ENCODE measurements around the gene FKBP14.

The FKBP14 gene

DNA sequence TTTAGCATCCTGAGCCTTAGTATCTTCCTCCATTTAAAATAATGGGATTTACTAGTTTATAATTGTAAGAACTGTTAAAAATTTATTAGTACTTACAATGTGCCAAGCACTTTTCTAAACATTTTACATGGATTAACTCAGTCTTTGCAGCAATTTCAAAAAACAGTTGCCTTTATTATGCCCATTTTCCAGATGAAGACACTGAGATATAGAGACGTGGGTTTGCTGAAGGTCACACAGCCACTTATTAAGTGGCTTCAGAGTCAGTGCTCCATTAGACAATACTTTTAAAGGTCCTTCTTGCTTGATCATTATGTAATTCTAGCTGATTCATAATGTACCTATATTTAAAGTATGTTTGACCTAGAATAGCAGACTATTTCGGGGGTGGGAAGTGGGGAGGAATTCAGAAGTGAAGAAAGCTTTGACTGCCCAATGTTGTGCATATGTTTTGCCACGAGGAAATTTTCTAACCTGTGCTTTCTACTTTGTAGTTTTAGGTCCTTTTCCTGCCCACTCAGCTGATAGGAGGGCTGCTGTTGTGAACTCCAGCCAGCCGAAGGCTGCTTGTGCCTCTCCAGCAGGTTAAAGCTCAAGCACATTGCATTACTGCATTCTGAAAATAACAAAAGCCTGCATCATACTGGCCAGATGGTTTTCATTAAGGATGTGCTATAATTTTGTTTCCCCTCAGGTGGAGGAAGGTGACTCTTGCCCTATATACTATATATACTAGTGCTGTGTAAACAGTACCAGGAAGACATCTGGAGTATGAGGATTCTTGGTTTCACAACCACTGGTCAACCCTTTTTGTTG lies 6.0 kb upstream of the FKBP14 start:
- DNase-seq (ENCODE audit: low spot score), result no peak

DNA sequence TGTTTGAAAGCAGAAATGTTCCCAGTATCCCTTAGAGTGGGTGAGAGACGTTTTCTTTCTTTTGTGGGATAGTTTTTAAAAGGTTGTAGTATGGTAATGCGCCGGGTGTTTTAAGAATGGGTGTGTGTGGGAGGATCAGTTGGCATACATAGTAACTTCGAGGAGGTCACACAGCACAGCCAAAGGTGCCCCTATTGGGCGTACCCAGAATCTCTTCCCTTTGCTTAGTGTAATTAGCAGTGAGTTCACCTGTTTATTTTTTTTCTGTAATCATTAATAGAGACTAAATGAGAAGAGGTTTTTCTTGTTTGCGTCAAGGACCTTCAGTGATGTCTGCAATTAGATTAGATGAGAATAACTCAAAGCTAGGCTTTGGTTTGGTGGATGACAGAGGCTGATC lies 3.2 kb upstream of the FKBP14 start:
- DNase-seq (ENCODE audit: low spot score), result peak; percentile 52

DNA sequence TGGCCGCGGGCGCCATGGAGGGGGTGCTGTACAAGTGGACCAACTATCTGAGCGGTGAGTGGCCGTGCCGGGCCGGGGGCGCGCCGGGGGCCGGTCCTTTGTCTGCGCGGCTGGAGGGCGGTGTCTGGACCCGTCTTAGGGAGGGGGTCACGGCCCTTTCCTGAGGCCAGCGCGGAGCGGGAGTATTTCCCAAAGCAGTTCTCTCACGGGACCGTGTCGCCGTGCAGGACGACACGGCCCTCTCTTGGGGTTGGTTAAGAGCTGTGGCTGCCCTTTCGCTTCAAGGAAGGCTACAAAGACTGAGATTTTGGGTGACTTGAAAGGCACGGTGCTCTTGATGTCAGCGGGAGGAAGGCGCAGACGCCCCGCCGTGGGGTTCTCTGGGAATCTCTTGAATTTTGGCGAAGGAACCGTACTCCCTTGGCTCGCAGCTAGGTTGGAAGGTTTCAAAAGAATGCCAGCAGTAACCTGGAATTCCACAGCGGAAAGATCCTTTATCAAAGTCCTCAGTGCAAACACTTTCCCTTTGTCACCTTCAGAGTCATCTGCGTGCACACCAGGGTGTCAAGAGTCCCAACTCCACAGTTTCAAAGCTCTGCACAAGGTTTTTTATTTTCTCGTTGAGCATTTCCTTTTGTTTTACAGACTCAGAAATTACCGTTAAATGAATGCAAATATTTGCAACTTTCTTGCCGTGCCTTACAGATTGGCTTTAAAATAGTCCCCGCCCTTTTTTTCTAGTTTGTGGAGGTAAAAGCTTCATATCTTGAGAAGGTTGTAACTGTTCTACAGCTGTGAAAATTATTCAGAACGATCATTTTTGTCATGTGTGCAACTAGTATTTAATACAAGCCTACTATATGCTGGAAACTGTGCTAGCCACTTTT lies 2.5 kb upstream of the FKBP14 start:
- DNase-seq (ENCODE audit: low spot score), result peak; percentile 61

DNA sequence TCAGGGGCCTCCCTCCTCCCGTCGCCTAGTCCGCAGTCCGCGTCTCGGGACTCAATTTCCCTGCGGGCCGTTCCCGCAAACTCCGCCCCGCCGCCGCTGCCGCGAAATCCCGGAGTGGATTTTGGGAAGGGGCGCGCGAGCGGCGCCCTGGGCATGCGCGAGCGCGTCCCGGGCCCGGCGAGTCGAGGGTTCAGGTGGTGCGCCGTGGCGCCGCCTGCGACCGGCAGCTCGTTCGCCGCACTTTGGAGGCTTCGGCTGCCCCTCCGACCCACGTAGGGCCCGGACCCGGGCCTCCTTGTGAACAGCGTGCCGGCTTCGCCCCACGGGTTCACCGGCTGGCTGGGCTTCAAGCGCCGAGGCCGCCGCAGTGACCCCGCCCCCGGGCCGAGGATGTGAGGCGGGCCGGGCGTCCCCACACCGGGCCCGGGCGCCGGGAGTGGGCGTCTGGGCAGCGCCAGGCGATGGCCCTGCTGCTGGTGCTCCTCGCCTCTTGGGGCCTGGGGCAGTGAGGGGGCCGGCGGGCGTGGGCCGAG lies 1.8 kb upstream of the FKBP14 start, which contains the start of gene PLEKHA8:
Gene PLEKHA8 (plus strand): TSS at position 197 of the 533 bp plus-strand sequence. CDS start 351 bp downstream, outside the sequence.
- DNase-seq (ENCODE audit: low spot score), result peak; percentile 90

DNA sequence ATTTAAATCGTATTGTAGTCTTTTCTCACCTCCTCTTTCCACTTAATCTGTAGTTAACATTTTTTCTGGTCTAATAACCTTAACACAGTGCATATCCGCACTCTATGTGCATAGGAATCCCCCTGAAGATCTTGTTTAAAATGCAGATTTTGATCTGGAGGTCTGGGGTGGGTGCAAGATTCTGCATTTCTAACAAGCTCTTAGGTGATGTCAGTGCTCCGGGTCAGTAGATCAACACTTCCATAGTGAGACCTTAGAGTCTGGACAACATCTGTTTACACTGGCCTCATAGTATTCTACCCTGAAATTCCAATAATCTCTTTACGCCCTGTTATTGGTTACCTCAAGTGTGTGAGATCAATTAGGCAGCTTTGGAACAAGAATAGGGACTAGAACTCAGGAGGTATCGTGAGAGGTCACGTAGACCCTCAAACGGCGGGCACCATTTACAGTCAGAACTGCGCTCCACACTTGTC lies 1.3 kb upstream of the FKBP14 start:
- no peak for DNase-seq (ENCODE audit: low spot score)

DNA sequence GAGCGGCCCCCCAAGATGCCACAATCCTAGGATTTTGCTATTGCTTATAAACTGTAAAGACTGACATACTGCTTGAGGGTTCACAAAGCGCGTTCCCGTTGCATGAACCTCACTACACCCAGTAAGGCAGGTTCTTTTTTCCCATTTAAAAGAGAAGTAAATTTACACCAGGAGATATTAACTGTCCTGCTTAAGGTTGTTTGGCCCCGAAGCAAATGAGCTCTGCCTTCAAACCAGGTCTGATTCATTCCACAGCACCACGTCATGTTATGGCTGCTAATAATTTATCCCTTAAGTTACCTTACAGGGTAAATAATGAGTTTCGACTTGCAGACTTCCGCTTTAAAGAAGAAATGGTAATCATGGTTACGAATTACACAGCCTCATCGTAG lies 559 bp upstream of the FKBP14 start:
- peak; percentile 83 for DNase-seq (ENCODE audit: low spot score)

DNA sequence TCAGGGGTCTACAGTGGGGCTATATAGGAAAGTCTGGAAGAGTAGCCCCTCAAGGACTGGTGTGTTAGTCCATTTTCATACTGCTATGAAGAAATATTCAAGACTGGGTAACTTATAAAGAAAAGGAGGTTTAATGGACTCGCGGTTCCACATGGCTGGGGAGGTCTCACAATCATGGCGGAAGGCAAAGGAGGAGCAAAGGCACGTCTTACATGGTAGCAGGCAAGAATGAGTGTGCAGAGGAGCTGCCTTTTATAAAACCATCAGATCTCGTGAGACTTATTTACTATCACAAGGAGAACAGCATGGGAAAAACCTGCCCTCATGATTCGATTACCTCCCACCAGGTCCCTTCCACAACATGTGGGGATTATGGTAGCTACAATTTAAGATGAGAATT lies 3.0 kb downstream of the FKBP14 start:
- no peak for DNase-seq (ENCODE audit: low spot score)

DNA sequence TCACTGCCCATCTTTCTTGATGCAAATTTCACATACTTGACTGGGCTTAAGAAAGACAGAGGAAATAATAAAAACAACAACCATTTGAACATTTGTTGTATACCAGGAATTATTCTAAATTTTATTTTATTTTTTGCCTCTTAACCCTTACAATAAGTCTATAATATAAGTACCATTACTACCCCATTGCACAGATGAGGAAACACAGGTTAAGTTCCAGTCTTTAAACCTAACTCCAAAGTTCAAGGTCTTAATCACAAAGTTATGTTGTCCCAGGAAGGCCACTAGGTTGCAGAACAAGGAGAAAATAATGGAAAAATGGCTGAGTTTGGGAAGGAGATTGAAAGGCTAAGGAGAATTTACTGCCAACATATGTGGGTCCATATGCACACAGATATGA lies 3.5 kb downstream of the FKBP14 start:
- no peak for DNase-seq (ENCODE audit: low spot score)

DNA sequence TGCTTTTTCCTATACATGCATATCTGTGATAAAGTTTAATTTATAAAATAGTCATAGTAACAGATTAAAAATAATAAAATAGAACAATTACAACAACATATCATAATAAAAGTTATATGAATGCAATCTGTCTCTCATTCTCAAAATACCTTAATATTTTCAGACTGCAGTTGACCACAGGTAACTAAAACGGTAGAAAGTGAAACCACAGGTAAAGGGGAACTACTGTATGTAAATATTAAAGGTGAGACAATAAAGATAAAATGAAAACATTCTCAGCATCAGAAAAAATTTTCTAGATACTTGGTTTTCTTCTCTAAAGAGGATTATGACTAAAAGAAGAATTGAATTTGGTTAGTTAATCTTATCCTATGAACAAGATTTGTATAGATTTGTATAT lies 6.0 kb downstream of the FKBP14 start:
- DNase-seq (ENCODE audit: low spot score), result no peak

DNA sequence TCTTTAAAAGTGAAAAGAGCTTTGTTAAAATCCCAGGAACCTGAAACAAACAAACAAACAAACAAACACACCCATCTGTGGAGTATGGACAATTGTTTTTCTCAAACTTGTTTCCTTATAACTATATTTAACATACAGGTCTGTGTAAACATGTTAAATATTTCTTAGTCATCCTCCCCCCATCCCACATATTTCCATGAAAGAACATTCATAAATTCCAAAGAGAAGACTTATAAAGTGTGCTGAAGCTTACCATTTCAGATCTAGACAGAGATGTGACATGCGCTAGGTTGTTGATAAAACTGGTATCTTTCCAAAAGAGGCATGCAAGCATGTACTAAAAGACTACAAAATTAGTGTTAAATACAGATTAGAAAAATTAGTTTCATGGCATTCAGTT lies 6.5 kb downstream of the FKBP14 start:
- no peak for DNase-seq (ENCODE audit: low spot score)

DNA sequence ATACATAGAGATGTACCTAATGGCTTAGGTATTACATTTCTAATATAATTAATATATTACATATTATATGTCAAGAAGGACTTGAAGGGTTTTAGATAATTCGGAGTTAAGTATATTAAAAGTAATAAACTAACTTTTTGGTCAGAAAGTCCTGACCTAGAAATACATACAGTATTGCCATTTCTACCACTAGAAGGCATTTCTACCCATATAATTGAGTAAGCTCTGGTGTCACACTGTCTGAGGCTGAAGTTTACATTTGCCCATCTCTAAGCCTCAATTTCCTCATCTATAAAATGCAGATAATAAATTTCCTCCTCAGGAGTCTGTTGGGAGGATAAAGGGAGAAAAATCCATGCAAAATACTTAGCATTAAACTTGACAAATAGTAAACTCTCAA lies 7.1 kb downstream of the FKBP14 start:
- no peak for DNase-seq (ENCODE audit: low spot score)

DNA sequence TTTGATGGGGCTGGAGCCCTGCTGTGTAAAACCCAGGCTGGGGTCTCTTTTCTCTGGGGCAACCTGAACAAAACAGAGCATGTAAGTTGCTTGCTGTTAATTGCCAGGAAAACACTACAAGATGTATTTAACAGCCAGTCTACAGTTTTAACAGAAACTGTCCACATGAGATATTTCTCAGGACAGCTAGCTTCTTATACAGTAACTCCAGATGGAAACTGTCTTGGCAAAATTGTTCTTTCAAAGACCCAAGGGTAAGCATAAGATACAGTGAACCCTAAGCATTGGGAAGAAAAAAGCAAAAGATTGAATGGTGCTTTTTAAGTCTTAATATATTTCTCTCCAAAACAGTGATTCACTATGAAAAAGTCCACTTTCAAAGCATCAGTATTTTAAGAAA lies 8.1 kb downstream of the FKBP14 start:
- DNase-seq (ENCODE audit: low spot score), result no peak

DNA sequence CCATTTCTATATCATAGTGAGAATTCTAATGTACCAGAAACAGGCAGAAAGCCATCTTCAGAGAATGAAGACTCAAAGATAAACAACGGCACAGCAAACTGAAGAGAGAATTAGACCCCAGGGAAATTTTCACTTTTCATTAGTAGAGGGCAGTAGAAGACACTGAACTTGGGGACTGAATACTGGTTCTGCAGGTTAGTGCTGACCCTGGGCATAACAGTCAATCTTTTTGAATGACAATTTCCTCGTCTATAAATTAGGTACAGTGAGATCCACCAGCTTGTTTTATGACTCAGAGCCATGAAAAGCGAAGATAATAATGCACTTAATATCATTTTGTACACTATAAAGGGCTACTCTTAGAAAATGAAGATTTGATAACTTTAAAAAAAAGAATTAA lies 13.7 kb downstream of the FKBP14 start:
- no peak for DNase-seq (ENCODE audit: low spot score)

DNA sequence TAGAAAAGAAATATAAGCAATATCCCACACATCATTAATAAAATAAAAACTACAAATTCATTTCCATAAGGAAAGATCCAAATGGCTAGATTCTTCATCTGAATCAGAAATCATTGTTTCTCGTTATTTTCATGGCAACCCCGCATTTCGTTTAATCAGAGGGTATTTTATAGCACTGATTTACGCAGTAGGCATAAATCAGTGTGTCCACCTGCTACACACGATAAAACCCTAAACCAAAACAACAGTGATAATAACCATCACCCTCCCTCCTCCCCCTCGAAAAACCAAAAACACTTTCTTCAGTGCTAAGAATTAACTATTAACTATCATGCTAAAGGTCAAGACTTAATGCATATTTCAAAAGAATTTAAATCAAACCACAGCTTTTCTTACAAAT lies 16.5 kb downstream of the FKBP14 start:
- DNase-seq (ENCODE audit: low spot score), result no peak

DNA sequence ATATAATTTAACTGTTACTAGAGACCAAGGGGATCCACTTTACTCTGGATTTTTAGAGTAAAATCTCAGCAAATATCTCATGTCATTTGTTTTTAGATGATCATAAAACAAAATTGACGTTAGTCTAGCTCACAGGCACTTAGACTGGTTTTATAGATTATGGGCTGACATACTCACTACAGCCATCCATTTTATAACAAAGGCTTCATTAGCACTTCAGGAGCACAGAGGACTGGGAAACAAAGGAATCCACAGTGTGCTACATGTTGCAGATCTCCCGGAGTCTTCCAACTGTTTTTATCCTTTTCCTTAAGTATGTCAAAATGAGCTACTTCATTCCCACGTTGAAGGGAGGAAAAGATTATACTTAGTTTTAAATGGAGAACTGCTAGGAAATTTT lies 21.0 kb downstream of the FKBP14 start:
- DNase-seq (ENCODE audit: low spot score), result no peak

DNA sequence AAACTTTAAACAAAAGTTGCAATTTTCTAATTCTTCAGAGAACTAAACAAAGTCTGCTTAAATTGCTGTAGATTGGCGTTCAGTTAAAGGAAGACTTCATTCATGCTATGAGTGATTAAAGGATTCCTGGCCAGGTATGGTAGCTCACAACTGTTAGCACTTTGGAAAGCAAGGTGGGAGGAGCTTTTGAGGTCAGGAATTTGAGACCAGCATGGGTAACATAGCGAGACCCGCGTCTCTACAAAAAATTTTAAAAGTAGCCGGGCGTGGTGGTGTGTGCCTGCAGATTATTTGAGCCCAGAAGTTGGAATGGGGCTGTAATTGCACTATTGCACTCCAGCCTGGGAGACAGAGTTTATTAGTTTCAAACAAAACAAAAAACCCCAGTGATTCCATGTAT lies 23.4 kb downstream of the FKBP14 start:
- DNase-seq (ENCODE audit: low spot score), result no peak

DNA sequence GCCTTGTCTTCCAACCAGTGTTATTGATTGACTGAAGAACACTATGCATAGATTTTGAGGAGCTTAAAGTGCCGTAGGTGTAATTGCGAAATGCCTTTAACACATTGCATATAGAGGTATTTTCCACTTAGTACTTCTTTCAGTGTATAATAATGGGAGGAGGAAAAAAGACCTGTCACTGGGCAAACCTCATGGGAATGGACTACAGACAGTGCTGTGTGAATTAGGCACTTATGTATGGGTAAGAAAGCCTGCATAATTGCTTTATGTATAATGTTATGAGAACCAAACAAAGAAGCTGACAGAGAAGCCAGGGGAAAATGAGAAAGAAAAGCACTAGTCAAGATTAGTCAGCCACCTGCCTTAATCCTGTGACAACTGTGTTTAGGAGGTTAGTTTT lies 24.5 kb downstream of the FKBP14 start:
- no peak for DNase-seq (ENCODE audit: low spot score)

DNA sequence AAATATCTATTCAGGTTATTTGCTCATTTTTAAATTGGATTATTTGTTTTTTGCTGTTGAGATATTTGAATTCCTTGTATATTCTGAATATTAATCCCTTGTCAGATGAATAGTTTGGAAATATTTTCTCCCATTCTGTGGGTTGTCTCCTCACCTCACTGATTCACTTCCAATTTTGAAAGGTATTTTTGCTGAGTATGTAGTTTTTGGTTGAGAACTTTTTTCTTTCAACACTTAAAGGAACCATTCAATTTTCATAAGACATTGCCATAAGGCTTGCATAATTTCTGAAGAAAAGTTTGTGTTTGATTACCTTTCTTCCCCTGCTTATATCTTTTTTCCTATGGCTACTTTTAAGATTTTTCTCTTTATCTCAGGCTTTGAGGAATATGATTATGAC lies 28.0 kb downstream of the FKBP14 start:
- no peak for DNase-seq (ENCODE audit: low spot score)

DNA sequence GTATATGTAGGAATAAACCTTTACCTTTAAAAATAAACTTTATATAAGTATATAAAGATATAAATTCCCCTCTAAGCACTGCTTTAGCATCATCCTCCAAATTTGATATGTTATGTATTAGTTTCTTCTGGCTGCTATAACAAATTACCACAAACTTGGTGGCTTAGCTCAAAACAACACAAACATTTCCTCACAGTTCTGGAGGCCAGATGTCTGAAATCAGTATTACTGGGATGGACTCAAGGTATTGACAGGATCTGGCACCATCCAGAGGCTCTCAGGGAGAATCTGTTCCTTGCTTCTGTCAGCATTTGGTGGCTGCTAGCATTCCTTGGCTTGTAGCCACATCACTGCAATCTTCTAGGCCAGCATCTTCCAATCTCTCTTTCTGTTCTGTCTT lies 30.2 kb downstream of the FKBP14 start:
- no peak for DNase-seq (ENCODE audit: low spot score)

DNA sequence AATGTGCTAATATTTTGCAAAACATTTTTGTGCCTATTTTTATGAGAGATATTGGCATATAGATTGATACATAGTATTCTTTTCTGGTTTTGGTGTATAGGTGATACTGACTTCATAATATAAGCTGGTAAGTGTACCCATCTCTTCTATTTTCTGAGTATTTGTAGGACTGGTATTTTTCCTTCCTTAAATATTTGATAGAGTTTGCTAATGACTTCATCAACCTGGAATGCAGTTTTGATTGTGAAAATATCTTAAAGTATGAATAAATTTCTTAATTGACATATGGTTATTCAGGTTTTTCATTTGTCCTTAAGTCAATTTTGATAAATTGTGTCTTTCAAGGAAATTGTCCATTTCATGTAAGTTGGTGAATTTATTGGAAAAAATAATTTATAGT lies 30.9 kb downstream of the FKBP14 start:
- DNase-seq (ENCODE audit: low spot score), result no peak

DNA sequence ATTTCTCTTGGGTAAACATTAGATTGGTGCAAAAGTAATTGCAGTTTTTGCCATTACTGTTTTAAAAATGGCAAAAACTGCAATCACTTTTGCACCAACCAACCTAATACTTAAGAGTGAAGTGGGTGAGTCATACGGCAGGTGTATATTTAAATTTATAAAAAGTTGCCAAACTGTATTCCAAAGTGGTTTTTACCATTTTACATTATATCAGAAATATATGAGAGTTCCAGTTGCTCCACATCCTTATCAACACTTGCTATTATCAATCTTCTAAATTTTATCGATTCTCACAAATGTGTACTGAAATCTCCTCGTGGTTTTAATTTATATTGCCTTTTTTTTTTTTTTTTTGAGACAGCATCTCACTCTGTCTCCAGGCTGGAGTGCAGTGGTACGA lies 33.4 kb downstream of the FKBP14 start:
- DNase-seq (ENCODE audit: low spot score), result no peak

DNA sequence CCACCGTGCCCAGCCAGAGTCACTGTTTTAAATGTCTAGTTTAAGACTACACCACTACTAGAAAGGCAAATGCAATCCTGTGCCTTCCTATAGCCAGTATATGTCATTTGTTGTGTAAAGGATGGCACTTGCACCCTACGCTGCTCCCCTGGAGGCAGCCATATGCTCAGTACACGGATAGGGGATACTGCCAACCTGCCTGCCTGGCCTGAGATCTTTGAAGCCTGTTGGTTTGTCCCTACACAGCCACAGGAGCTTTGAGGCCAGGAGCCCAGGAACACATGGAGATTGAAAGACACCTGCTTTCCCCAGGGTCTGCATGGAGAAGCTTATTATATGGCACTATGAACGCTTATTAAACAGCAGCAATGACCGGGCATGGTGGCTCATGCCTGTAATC lies 34.6 kb downstream of the FKBP14 start:
- DNase-seq (ENCODE audit: low spot score), result no peak

DNA sequence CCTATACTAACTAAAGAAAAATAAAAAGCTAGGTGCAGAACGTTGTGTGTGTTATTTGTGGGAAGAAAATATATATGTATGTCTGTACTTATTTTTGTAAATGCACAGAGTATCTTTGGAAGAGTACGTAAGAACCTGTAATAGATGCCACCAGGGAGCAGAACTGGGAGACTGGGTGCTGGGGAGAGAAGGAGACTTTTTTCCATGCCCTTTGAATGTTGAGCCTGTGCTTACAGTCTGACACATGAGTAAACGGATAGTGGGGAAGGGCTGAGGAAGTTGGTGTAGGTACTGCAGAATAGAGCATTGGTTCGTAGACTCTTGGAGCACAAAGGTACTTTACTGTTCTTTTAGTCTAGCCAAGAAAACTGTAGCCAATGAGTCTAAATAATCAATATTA lies 35.6 kb downstream of the FKBP14 start:
- DNase-seq (ENCODE audit: low spot score), result no peak

Data from RKO (cell line).